Measurements from ENCODE around the gene ZFYVE28.

The ZFYVE28 gene

DNA sequence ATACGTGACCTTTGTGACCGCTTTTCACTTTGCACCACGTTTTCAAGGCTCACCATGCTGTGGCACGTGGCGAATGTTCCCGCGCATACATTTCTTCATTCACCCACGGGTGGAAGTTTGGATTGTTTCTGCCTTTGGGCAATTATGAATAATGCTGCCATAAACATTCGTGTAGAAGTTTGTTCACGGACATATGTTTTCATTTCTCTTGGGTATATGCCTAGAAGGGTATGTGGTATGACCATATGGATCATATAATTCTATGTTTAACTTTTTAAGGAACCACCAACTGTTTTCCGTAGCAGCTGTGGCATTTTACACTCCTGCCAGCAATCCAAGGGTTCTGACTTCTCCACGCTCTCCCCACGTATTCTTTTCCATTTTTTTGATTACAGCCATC is 95.6 kb downstream of the ZFYVE28 start:
- peaks cover 4% of the 10 kb centered on the region; the same call in 1 of the 2 replicates for H3K9me3 ChIP-seq (ENCODE audit: insufficient read depth, low read length)
- DNase-seq (ENCODE audit: low read depth, low spot score): no peak
- H3K4me3 ChIP-seq (ENCODE audit: insufficient read length, low read depth): no peak overlapping the region
- no peak overlapping the region for H3K9ac ChIP-seq (ENCODE audit: insufficient read length, low read depth)
- TF ChIP-seq SUZ12 (IDR thresholded peaks at IDR 0.05; ENCODE audit: extremely low read depth, insufficient read depth, insufficient read length): no peak
- TF ChIP-seq ZNF274 (IDR thresholded peaks at IDR 0.05; ENCODE audit: low read depth, low read length): no peak
- TF ChIP-seq YY1 (IDR thresholded peaks at IDR 0.05; ENCODE audit: insufficient read depth, insufficient read length): no peak
- H3K36me3 ChIP-seq (ENCODE audit: insufficient read depth, insufficient read length, low read length): no peaks in the 10 kb centered on the region
- peaks cover 5% of the 10 kb centered on the region for H3K4me1 ChIP-seq (ENCODE audit: insufficient read depth, insufficient read length)
- no peaks in the 10 kb centered on the region for H3K27me3 ChIP-seq (ENCODE audit: insufficient read depth, insufficient read length)

- H3K27me3 ChIP-seq (ENCODE audit: insufficient read depth, insufficient read length): no peaks in the 10 kb centered on the region
- no peaks in the 10 kb centered on the region for H3K36me3 ChIP-seq (ENCODE audit: insufficient read depth, insufficient read length, low read length)
- no peak overlapping the region for H3K9ac ChIP-seq (ENCODE audit: insufficient read length, low read depth)
- H3K4me1 ChIP-seq (ENCODE audit: insufficient read depth, insufficient read length): peaks cover 5% of the 10 kb centered on the region
- DNase-seq (ENCODE audit: low read depth, low spot score): no peak
- TF ChIP-seq YY1 (IDR thresholded peaks at IDR 0.05; ENCODE audit: insufficient read depth, insufficient read length) (no peak), SUZ12 (IDR thresholded peaks at IDR 0.05; ENCODE audit: extremely low read depth, insufficient read depth, insufficient read length) (no peak), ZNF274 (IDR thresholded peaks at IDR 0.05; ENCODE audit: low read depth, low read length) (no peak)
- H3K9me3 ChIP-seq (ENCODE audit: insufficient read depth, low read length): no peaks in the 10 kb centered on the region
- H3K4me3 ChIP-seq (ENCODE audit: insufficient read length, low read depth): no peak overlapping the region
Observed at GRCh38 chr4:2322227-2322626, 96.2 kb downstream of the ZFYVE28 start.

GRCh38 chr4:2321279-2322196 is 96.9 kb downstream of the ZFYVE28 start:
- H3K4me3 ChIP-seq (ENCODE audit: insufficient read length, low read depth): no peak overlapping the region
- TF ChIP-seq ZNF274 (IDR thresholded peaks at IDR 0.05; ENCODE audit: low read depth, low read length): no peak
- TF ChIP-seq SUZ12 (IDR thresholded peaks at IDR 0.05; ENCODE audit: extremely low read depth, insufficient read depth, insufficient read length): no peak
- no peak for TF ChIP-seq YY1 (IDR thresholded peaks at IDR 0.05; ENCODE audit: insufficient read depth, insufficient read length)
- H3K27me3 ChIP-seq (ENCODE audit: insufficient read depth, insufficient read length): no peaks in the 10 kb centered on the region
- DNase-seq (ENCODE audit: low read depth, low spot score): no peak
- H3K9ac ChIP-seq (ENCODE audit: insufficient read length, low read depth): no peak overlapping the region
- H3K9me3 ChIP-seq (ENCODE audit: insufficient read depth, low read length): no peaks in the 10 kb centered on the region
- H3K36me3 ChIP-seq (ENCODE audit: insufficient read depth, insufficient read length, low read length): no peaks in the 10 kb centered on the region
- peaks cover 5% of the 10 kb centered on the region for H3K4me1 ChIP-seq (ENCODE audit: insufficient read depth, insufficient read length)

- no peak overlapping the region for H3K4me3 ChIP-seq (ENCODE audit: insufficient read length, low read depth)
- H3K4me1 ChIP-seq (ENCODE audit: insufficient read depth, insufficient read length): peaks cover 5% of the 10 kb centered on the region
- peaks cover 4% of the 10 kb centered on the region for H3K27me3 ChIP-seq (ENCODE audit: insufficient read depth, insufficient read length)
- TF ChIP-seq SUZ12 (IDR thresholded peaks at IDR 0.05; ENCODE audit: extremely low read depth, insufficient read depth, insufficient read length) (no peak), YY1 (IDR thresholded peaks at IDR 0.05; ENCODE audit: insufficient read depth, insufficient read length) (no peak), ZNF274 (IDR thresholded peaks at IDR 0.05; ENCODE audit: low read depth, low read length) (no peak)
- DNase-seq (ENCODE audit: low read depth, low spot score): no peak
- no peak overlapping the region for H3K9ac ChIP-seq (ENCODE audit: insufficient read length, low read depth)
- no peaks in the 10 kb centered on the region for H3K36me3 ChIP-seq (ENCODE audit: insufficient read depth, insufficient read length, low read length)
- H3K9me3 ChIP-seq (ENCODE audit: insufficient read depth, low read length): no peaks in the 10 kb centered on the region
Observed at GRCh38 chr4:2320746-2321145, 97.7 kb downstream of the ZFYVE28 start.

- H3K9me3 ChIP-seq (ENCODE audit: insufficient read depth, low read length): no peaks in the 10 kb centered on the region
- H3K27me3 ChIP-seq (ENCODE audit: insufficient read depth, insufficient read length): peaks cover 4% of the 10 kb centered on the region
- peaks cover 5% of the 10 kb centered on the region for H3K4me1 ChIP-seq (ENCODE audit: insufficient read depth, insufficient read length)
- no peak overlapping the region for H3K4me3 ChIP-seq (ENCODE audit: insufficient read length, low read depth)
- no peaks in the 10 kb centered on the region for H3K36me3 ChIP-seq (ENCODE audit: insufficient read depth, insufficient read length, low read length)
- no peak overlapping the region for H3K9ac ChIP-seq (ENCODE audit: insufficient read length, low read depth)
- no peak for DNase-seq (ENCODE audit: low read depth, low spot score)
- TF ChIP-seq ZNF274 (IDR thresholded peaks at IDR 0.05; ENCODE audit: low read depth, low read length): no peak
- no peak for TF ChIP-seq SUZ12 (IDR thresholded peaks at IDR 0.05; ENCODE audit: extremely low read depth, insufficient read depth, insufficient read length)
- no peak for TF ChIP-seq YY1 (IDR thresholded peaks at IDR 0.05; ENCODE audit: insufficient read depth, insufficient read length)
Observed at GRCh38 chr4:2320152-2320551, 98.3 kb downstream of the ZFYVE28 start.

DNA sequence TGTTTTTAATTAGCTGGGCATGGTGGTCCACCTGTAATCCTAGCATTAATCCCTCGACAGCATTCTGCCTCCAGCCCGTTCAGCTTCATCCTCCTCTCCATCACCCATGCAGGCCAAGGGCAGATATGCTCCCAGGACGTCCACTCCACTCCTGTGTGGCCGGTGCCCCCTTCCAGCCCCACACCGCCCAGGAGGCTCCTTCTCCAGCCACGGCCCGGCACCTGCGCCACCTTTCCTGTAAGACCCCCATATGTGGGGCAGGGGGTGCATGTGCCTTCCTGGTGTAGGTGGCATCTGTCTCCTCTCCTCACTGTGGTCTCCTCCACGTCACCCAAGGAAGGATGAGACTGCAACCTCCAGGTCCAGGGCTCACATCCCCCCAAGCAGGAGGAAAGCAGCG is 99.6 kb downstream of the ZFYVE28 start:
- Histone ChIP-seq H3K9ac (ENCODE audit: insufficient read length, low read depth) (no peak overlapping the region), H3K36me3 (ENCODE audit: insufficient read depth, insufficient read length, low read length) (no peaks in the 10 kb centered on the region), H3K9me3 (ENCODE audit: insufficient read depth, low read length) (no peaks in the 10 kb centered on the region), H3K4me1 (ENCODE audit: insufficient read depth, insufficient read length) (peaks cover 5% of the 10 kb centered on the region), H3K4me3 (ENCODE audit: insufficient read length, low read depth) (no peak overlapping the region), H3K27me3 (ENCODE audit: insufficient read depth, insufficient read length) (peaks cover 4% of the 10 kb centered on the region)
- DNase-seq (ENCODE audit: low read depth, low spot score): no peak
- TF ChIP-seq ZNF274 (IDR thresholded peaks at IDR 0.05; ENCODE audit: low read depth, low read length): no peak
- no peak for TF ChIP-seq YY1 (IDR thresholded peaks at IDR 0.05; ENCODE audit: insufficient read depth, insufficient read length)
- no peak for TF ChIP-seq SUZ12 (IDR thresholded peaks at IDR 0.05; ENCODE audit: extremely low read depth, insufficient read depth, insufficient read length)

DNA sequence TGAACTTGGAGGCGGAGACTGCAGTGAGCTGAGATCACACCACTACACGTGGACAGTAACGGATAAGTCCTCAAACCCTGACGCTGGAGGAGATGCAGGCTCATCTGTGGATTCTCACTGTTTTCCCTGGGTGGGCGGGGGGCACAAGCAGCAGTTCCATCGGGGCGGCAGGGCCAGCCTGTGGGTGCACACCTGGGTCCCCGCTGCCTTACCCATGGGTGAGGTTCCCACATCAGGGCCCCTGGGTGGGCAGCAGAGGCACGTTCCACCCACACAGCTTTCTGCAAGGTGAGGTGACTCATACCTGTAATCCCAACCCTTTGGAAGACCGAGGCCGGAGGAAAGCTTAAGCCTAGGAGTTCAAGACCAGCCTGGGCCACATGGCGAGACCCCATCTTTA is 100.0 kb downstream of the ZFYVE28 start:
- TF ChIP-seq YY1 (IDR thresholded peaks at IDR 0.05; ENCODE audit: insufficient read depth, insufficient read length) (no peak), SUZ12 (IDR thresholded peaks at IDR 0.05; ENCODE audit: extremely low read depth, insufficient read depth, insufficient read length) (no peak), ZNF274 (IDR thresholded peaks at IDR 0.05; ENCODE audit: low read depth, low read length) (no peak)
- Histone ChIP-seq H3K4me3 (ENCODE audit: insufficient read length, low read depth) (no peak overlapping the region), H3K4me1 (ENCODE audit: insufficient read depth, insufficient read length) (peaks cover 5% of the 10 kb centered on the region), H3K36me3 (ENCODE audit: insufficient read depth, insufficient read length, low read length) (no peaks in the 10 kb centered on the region), H3K27me3 (ENCODE audit: insufficient read depth, insufficient read length) (peaks cover 4% of the 10 kb centered on the region), H3K9ac (ENCODE audit: insufficient read length, low read depth) (no peak overlapping the region), H3K9me3 (ENCODE audit: insufficient read depth, low read length) (no peaks in the 10 kb centered on the region)
- DNase-seq (ENCODE audit: low read depth, low spot score): no peak
